ENCODE data around the gene FBN2. TPM values are rescaled to one million over a fixed set of nuclear protein-coding genes. Genes with fewer than 3 reads are reported as not detected.

The FBN2 gene
- total and polyA plus RNA-seq, 2 of the 4 experiments (the other 2 are of a cell fraction), result 26.7 to 69.0 TPM

DNA sequence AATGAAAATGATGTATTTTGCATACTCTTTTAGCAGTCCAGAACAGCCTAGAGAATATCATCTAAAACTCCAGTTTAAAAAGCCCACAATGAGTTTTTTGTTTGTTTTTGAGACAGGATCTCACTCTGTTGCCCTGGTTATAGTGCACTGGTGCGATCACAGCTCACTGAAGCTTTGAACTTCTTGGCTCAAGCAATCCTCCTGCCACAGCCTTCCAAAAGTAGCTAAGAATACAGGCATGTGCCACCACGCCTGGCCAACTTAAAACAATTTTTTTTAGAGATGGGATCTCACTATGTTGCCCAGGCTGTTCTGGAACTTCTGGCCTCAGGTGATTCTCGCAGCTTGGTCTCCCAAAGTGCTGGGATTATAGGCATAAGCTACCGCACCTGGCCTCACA, 175.7 kb downstream of the FBN2 start:
- POLR2A ChIA-PET (ENCODE audit: unreplicated experiment), result no interaction called here
- no peak overlapping the region for H3K18ac ChIP-seq (ENCODE audit: low read depth, low read length)

More for the DNA sequence above, 175.7 kb downstream of the FBN2 start:
- TF ChIP-seq FOS (IDR thresholded peaks at IDR 0.05; ENCODE audit: low read depth, low read length), result no peak
- no peak for TF ChIP-seq RFX5 (IDR thresholded peaks at IDR 0.05; ENCODE audit: low read depth, low read length)
- TF ChIP-seq, protein P1, sequence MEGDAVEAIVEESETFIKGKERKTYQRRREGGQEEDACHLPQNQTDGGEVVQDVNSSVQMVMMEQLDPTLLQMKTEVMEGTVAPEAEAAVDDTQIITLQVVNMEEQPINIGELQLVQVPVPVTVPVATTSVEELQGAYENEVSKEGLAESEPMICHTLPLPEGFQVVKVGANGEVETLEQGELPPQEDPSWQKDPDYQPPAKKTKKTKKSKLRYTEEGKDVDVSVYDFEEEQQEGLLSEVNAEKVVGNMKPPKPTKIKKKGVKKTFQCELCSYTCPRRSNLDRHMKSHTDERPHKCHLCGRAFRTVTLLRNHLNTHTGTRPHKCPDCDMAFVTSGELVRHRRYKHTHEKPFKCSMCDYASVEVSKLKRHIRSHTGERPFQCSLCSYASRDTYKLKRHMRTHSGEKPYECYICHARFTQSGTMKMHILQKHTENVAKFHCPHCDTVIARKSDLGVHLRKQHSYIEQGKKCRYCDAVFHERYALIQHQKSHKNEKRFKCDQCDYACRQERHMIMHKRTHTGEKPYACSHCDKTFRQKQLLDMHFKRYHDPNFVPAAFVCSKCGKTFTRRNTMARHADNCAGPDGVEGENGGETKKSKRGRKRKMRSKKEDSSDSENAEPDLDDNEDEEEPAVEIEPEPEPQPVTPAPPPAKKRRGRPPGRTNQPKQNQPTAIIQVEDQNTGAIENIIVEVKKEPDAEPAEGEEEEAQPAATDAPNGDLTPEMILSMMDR (conservative IDR thresholded peaks at IDR 0.05; ENCODE audit: low read depth, low read length), result no peak
- TF ChIP-seq, protein P2, sequence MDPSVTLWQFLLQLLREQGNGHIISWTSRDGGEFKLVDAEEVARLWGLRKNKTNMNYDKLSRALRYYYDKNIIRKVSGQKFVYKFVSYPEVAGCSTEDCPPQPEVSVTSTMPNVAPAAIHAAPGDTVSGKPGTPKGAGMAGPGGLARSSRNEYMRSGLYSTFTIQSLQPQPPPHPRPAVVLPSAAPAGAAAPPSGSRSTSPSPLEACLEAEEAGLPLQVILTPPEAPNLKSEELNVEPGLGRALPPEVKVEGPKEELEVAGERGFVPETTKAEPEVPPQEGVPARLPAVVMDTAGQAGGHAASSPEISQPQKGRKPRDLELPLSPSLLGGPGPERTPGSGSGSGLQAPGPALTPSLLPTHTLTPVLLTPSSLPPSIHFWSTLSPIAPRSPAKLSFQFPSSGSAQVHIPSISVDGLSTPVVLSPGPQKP (IDR thresholded peaks at IDR 0.05; ENCODE audit: borderline replicate concordance, low read depth, low read length), result no peak
- no peak for TF ChIP-seq RAD21 (IDR thresholded peaks at IDR 0.05; ENCODE audit: low read length)
- TF ChIP-seq SMC3 (IDR thresholded peaks at IDR 0.05; ENCODE audit: low read depth, low read length), result no peak
- no peak for TF ChIP-seq CEBPB (IDR thresholded peaks at IDR 0.05; ENCODE audit: low read depth, low read length)
- no peak for TF ChIP-seq MAZ (IDR thresholded peaks at IDR 0.05; ENCODE audit: borderline replicate concordance, low read depth, low read length)
- no peak for TF ChIP-seq CHD1 (IDR thresholded peaks at IDR 0.05; ENCODE audit: low read depth, low read length)
- TF ChIP-seq MXI1 (IDR thresholded peaks at IDR 0.05; ENCODE audit: borderline replicate concordance, low read depth, low read length), result no peak
- no peak for TF ChIP-seq POLR2A (IDR thresholded peaks at IDR 0.05; ENCODE audit: low read depth, low read length)
- no peak for TF ChIP-seq NFE2L2 (IDR thresholded peaks at IDR 0.05; ENCODE audit: low read depth, low read length)
- no peak for TF ChIP-seq RCOR1 (IDR thresholded peaks at IDR 0.05; ENCODE audit: insufficient replicate concordance, low read length)
- TF ChIP-seq MAFK (IDR thresholded peaks at IDR 0.05; ENCODE audit: low read depth, low read length), result no peak
- TF ChIP-seq BHLHE40 (IDR thresholded peaks at IDR 0.05; ENCODE audit: low read depth, low read length), result no peak
- H3K23ac ChIP-seq (ENCODE audit: low read depth, low read length), result no peak overlapping the region
- in situ Hi-C loops (cut with MboI; ENCODE audit: low sequenced_read_pairs), result no loop called here
- 60% methylated on average over 1 of the region's 4 CpGs; no CpG with 5 or more reads in 1 of the 2 experiments for WGBS, 2 experiments (ENCODE audit: extremely low coverage in 2 of 2, insufficient read length in 1 of 2)
- H4K91ac ChIP-seq (ENCODE audit: insufficient read depth, low read depth, low read length), result no peak overlapping the region
- no peak overlapping the region for H2BK120ac ChIP-seq (ENCODE audit: low read depth, low read length)
- no peak overlapping the region for H3K9ac ChIP-seq (ENCODE audit: low read depth, low read length)
- peaks cover 2% of the 10 kb centered on the region; the same call in 1 of the 2 replicates for H3K9me1 ChIP-seq (ENCODE audit: insufficient read depth, low read length)
- H2BK20ac ChIP-seq (ENCODE audit: low read depth, low read length), result no peak overlapping the region
- H3K27me3 ChIP-seq (ENCODE audit: control insufficient read depth, insufficient read depth, low read length), result no peaks in the 10 kb centered on the region
- CTCF ChIA-PET, result interaction anchor here (1.3 kb wide), 1 partner anchor 12 kb away, joined by 3 read pairs; no protein-coding TSS in a partner anchor
- H3K56ac ChIP-seq (ENCODE audit: extremely low read depth, insufficient read depth, low read length), result no peak overlapping the region
- H3K14ac ChIP-seq (replicated peaks; ENCODE audit: low read depth, low read length), result no peak overlapping the region
- H4K20me1 ChIP-seq (ENCODE audit: insufficient read depth, low read length), result no peaks in the 10 kb centered on the region
- H3K9me3 ChIP-seq (ENCODE audit: control insufficient read depth, insufficient read depth, low read length), result no peaks in the 10 kb centered on the region
- no peaks in the 10 kb centered on the region for H3K4me1 ChIP-seq (ENCODE audit: control insufficient read depth, insufficient read depth, low read length)
- no peaks in the 10 kb centered on the region for H3K79me1 ChIP-seq (ENCODE audit: low read depth in 1 of 2, low read length in 2 of 2)
- dilution Hi-C loops (cut with HindIII; ENCODE audit: low sequenced_read_pairs, unreplicated experiment), result no loop called here
- H4K8ac ChIP-seq (ENCODE audit: low read depth in 2 of 2, low read length in 2 of 2), result no peak overlapping the region
- ATAC-seq (ENCODE audit: low read depth) (no peak), DNase-seq (no peak)
- no peak overlapping the region for H2AFZ ChIP-seq (replicated peaks; ENCODE audit: low read length, poor library complexity)
- H3K27ac ChIP-seq (ENCODE audit: insufficient read depth, low read length), result no peak overlapping the region
- H2BK5ac ChIP-seq (ENCODE audit: low read depth, low read length, poor library complexity, severe bottlenecking), result no peak overlapping the region
- H2BK15ac ChIP-seq (ENCODE audit: low read depth, low read length), result no peak overlapping the region
- no peak overlapping the region for H4K5ac ChIP-seq (ENCODE audit: low read depth, low read length)
- intact Hi-C loops (cut with micrococcal nuclease), result no loop called here
- H2AK5ac ChIP-seq (ENCODE audit: low read depth, low read length), result no peak overlapping the region
- BruUV-seq (replicated peaks), result no TSS peak
- no peak overlapping the region for H3K4ac ChIP-seq (ENCODE audit: low read depth, low read length)
- no peak overlapping the region for H3K4me2 ChIP-seq (ENCODE audit: low read depth, low read length)
- H3K4me3 ChIP-seq (ENCODE audit: insufficient read depth, low read depth, low read length), result no peak overlapping the region
- no peak overlapping the region for H2AK9ac ChIP-seq (replicated peaks; ENCODE audit: low read depth, low read length, poor library complexity)
- H3K36me3 ChIP-seq (ENCODE audit: control insufficient read depth, insufficient read depth, low read length), result peaks cover 12% of the 10 kb centered on the region; the same call in 1 of the 2 replicates
